ENCODE measurements around the gene FOSL2. TPM values are rescaled to one million over a fixed set of nuclear protein-coding genes. Genes with fewer than 3 reads are reported as not detected.
A peak's percentile ranks its signal among the peaks of the same experiment; 100 is the strongest.

Gene FOSL2
- total and polyA plus RNA-seq, 10 donors, result 3.2 to 134 (median 91.2) TPM

DNA sequence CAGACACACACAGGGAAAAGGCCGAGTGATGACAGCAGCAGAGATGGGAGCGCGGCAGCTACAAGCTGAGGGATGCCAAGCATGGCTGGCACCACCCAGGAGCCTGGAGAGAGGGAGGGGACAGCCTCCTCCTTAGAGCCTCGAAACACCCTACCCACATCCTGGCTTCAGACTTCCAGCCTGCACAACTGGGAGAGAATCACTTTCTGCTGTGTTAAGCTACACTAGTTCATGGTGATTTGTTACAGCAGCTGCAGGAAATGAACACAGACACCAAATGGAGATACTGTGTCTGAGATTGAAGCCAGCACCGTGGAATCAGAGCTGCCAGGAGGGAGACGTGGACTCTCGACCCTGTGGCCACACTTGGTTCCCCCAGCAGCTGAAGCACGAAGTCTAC is 27.5 kb upstream of the FOSL2 start:
- H3K9me3 ChIP-seq, result no peaks in the 10 kb centered on the region
- H3K4me1 ChIP-seq, result peaks cover 17 to 45% (median 37%) of the 10 kb centered on the region in 6 donors
- peaks cover 0 to 5% (median 0%) of the 10 kb centered on the region in 7 donors for H3K27me3 ChIP-seq (replicated peaks in 1 of 7)
- H3K4me3 ChIP-seq, result no peak overlapping the region
- H3K27ac ChIP-seq, result no peak overlapping the region
- no peaks in the 10 kb centered on the region for H3K36me3 ChIP-seq
- 63 to 74% (median 71%) methylated on average over 7 to 8 of the region's 8 CpGs for WGBS, 5 donors
- intact Hi-C loops (cut with DNase I; ENCODE audit: low total_unique reads), result no loop called here
- peak; percentile 37 for DNase-seq
- TF ChIP-seq, protein P1, sequence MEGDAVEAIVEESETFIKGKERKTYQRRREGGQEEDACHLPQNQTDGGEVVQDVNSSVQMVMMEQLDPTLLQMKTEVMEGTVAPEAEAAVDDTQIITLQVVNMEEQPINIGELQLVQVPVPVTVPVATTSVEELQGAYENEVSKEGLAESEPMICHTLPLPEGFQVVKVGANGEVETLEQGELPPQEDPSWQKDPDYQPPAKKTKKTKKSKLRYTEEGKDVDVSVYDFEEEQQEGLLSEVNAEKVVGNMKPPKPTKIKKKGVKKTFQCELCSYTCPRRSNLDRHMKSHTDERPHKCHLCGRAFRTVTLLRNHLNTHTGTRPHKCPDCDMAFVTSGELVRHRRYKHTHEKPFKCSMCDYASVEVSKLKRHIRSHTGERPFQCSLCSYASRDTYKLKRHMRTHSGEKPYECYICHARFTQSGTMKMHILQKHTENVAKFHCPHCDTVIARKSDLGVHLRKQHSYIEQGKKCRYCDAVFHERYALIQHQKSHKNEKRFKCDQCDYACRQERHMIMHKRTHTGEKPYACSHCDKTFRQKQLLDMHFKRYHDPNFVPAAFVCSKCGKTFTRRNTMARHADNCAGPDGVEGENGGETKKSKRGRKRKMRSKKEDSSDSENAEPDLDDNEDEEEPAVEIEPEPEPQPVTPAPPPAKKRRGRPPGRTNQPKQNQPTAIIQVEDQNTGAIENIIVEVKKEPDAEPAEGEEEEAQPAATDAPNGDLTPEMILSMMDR (IDR thresholded peaks at IDR 0.05 in 8 of 11, conservative IDR thresholded peaks at IDR 0.05 in 3 of 11), result no peak
- TF ChIP-seq POLR2A (IDR thresholded peaks at IDR 0.05) (no peak), POLR2AphosphoS5 (IDR thresholded peaks at IDR 0.05) (no peak)

DNA sequence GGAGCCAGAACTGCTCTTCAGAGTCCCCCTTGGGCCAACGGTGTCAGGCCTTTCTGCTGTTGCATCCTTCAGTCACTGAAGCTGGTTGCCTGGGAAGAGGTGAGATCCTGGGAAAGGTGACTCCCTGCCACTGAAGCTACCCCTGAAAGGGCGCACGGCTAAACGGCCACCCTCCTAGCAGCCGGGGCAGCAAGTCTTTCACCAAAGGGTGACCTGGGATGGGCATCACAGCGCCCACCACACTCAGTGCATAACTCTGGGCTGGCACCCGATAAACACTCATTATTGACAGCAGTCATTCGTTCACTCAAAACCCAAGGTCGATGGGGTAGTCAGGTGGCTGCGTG is 26.5 kb upstream of the FOSL2 start:
- peak; percentile 64 for DNase-seq
- 56 to 83% (median 73%) methylated on average over 5 to 10 of the region's 10 CpGs for WGBS, 5 donors
- no peaks in the 10 kb centered on the region for H3K9me3 ChIP-seq

DNA sequence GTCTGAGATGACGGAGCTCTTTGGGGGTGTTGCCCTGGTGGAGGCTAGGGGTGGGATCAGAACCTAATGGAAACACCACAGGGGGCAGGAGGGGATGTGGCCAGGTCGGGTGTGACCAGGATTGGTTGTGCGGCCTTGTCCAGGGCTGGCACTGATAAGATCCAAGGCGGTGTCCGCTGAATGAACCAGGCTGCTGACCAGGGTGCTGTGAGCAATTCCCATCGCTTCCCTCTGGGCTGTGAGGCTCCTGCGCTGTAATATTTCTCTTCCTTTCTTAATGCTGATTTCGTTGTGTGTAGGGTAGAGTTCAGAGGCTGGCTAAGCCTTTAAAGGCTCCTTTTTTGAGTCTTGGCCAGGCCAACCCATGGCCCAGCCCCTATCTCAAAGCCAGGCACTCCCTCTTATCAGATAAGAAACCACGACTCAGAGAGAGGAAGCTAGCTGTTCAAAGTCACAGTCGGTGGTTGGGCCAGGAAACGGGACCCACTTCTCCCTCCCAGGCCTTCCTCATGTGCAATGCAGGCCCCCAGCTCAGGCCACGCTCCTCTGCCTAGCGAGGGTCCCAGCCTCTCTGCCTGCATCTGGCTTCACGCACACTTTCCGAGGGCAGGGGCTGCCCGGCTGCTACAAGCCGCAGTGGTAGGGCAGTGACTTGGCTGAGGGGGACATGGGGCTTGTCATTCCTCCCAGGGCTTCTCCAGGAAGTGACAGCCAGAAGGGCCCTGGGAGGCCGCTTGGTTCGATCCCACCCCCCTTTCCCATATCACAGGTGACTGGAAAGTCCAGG is 26.0 kb upstream of the FOSL2 start:
- H3K4me3 ChIP-seq, result peak overlapping the region in 1 of 8 donors; percentile 1
- 13 to 23% (median 15%) methylated on average over 15 to 19 of the region's 19 CpGs for WGBS, 5 donors
- peak; percentile 83 for DNase-seq
- TF ChIP-seq POLR2AphosphoS5 (IDR thresholded peaks at IDR 0.05) (peak; percentile 47 to 54 (median 49)), POLR2A (IDR thresholded peaks at IDR 0.05) (no peak)
- TF ChIP-seq, protein P1 (IDR thresholded peaks at IDR 0.05 in 8 of 11, conservative IDR thresholded peaks at IDR 0.05 in 3 of 11), result no peak
- intact Hi-C loops (cut with DNase I; ENCODE audit: low total_unique reads), result no loop called here
- H3K9me3 ChIP-seq, result no peaks in the 10 kb centered on the region
- H3K4me1 ChIP-seq, result peaks cover 11 to 33% (median 26%) of the 10 kb centered on the region in 6 donors
- H3K27me3 ChIP-seq (replicated peaks in 1 of 7), result peaks cover 0 to 5% (median 0%) of the 10 kb centered on the region in 7 donors
- no peaks in the 10 kb centered on the region for H3K36me3 ChIP-seq
- H3K27ac ChIP-seq, result peak overlapping the region; percentile 30 to 74 (median 55)

More for the DNA sequence above, 26.5 kb upstream of the FOSL2 start:
- Histone ChIP-seq H3K36me3 (no peaks in the 10 kb centered on the region), H3K27me3 (replicated peaks in 1 of 7) (peaks cover 0 to 5% (median 0%) of the 10 kb centered on the region in 7 donors), H3K27ac (peak overlapping the region in 7 of 8 donors; percentile 40 to 74 (median 60)), H3K4me3 (no peak overlapping the region), H3K4me1 (peaks cover 11 to 35% (median 27%) of the 10 kb centered on the region in 6 donors)
- no peak for TF ChIP-seq POLR2A (IDR thresholded peaks at IDR 0.05)
- no peak for TF ChIP-seq POLR2AphosphoS5 (IDR thresholded peaks at IDR 0.05)
- TF ChIP-seq, protein P1 (IDR thresholded peaks at IDR 0.05 in 8 of 11, conservative IDR thresholded peaks at IDR 0.05 in 3 of 11), result no peak
- intact Hi-C loops (cut with DNase I; ENCODE audit: low total_unique reads), result no loop called here

DNA sequence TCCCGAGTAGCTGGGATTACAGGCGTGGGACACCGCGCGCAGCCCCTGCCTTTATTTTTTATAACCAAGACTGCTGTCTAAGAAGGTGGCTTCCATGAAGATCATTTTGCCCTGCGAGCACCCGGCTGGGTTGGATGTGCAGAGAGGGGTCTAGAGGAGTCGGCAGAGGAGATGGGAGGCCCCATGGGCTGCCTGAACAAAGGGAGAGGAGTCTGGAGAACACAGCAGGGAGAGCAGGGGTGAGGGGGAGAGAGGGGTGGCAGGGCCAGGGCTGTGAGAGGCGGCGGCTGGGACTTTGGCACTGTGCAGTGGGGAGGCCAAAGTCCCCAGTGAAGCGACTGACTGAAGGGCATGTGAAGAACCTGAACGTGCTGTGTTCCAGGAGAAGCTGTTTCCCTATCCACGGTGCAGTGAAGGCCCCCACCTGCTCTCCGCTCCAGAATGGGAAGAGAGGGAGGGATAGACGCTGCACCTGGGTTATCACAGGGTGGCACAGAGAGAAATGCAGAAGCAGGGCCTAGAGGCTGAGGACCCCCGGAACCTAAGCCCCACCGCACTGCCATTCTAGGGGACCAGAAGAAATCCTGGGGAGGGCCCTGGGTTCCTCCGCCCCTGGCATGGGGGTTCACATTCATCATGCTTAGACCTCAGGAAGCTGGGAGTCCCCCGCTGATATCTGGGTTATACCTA is 24.8 kb upstream of the FOSL2 start:
- no peak for TF ChIP-seq POLR2AphosphoS5 (IDR thresholded peaks at IDR 0.05)
- TF ChIP-seq, protein P1 (IDR thresholded peaks at IDR 0.05 in 8 of 11, conservative IDR thresholded peaks at IDR 0.05 in 3 of 11), result no peak
- no peak for TF ChIP-seq POLR2A (IDR thresholded peaks at IDR 0.05)
- Histone ChIP-seq H3K4me1 (peaks cover 11 to 33% (median 24%) of the 10 kb centered on the region in 6 donors), H3K36me3 (no peaks in the 10 kb centered on the region), H3K4me3 (no peak overlapping the region), H3K27ac (no peak overlapping the region), H3K27me3 (replicated peaks in 1 of 7) (peaks cover 0 to 5% (median 0%) of the 10 kb centered on the region in 7 donors), H3K9me3 (no peaks in the 10 kb centered on the region)
- DNase-seq, result peak; percentile 53
- 78 to 89% (median 84%) methylated on average over 16 to 19 of the region's 19 CpGs for WGBS, 5 donors
- intact Hi-C loops (cut with DNase I; ENCODE audit: low total_unique reads), result no loop called here

Data from spleen (tissue), 11 donors.